Left ventricle myocardium inferior (tissue), 1 donor: ENCODE results near the gene CDK11A. TPM values are rescaled to one million over a fixed set of nuclear protein-coding genes. Genes with fewer than 3 reads are reported as not detected.
"Not testable (repeated sequence)": the region's sequence is repeated elsewhere in the genome, so short reads cannot be mapped to it uniquely, and the experiment has no call there.

Source experiments
- DNase-seq: peaks from one replicate; pipeline ENCODE4 v3.0.0-alpha.2; 2020
- H3K27ac ChIP-seq: fragments of 200-600 bp; replicated peaks from 2 replicates; pipeline ENCODE4 v1.8.0; 2021
- H3K27me3 ChIP-seq: fragments of 200-600 bp; 2 replicates; pipeline ENCODE4 v1.8.0; 2021; ENCODE audit warnings: low read depth
- H3K36me3 ChIP-seq: fragments of 200-600 bp; 2 replicates; pipeline ENCODE4 v1.8.0; 2021
- H3K4me1 ChIP-seq: fragments of 200-600 bp; 2 replicates; pipeline ENCODE4 v1.8.0; 2021
- H3K4me3 ChIP-seq: fragments of 200-600 bp; 2 replicates; pipeline ENCODE4 v1.8.0; 2021; ENCODE audit warnings: mild to moderate bottlenecking, moderate library complexity
- H3K9me3 ChIP-seq: fragments of 200-600 bp; replicated peaks from 2 replicates; pipeline ENCODE4 v1.8.0; 2021
- CTCF ChIP-seq: fragments of 200-600 bp; IDR thresholded peaks from 2 replicates; pipeline ENCODE4 v1.8.0; 2021; ENCODE audit warnings: antibody characterized with exemption, mild to moderate bottlenecking, borderline replicate concordance
- intact Hi-C: fragments of 100-400 bp; cut with micrococcal nuclease; formaldehyde crosslinking; loops from one replicate; pipeline ENCODE4 v1.11.0; 2022
- total RNA-seq: library from RNA; stranded (reverse); fragmentation: NEBNext Ultra II Directional; extraction: Animal tissue kit (Norgen Biotek cat#: 25700); gene quantifications from one replicate; pipeline ENCODE4 v1.2.1, GENCODE V29; 2021
- donor health status: DM: no; HTN: yes; CAD: no; lungs with severe emphysema.

CDK11A gene
- total RNA-seq, 1 donor from 2014 or later, result 21.7 TPM

GRCh38 chr1:1662392-1662791 lies 61.8 kb downstream of the CDK11A start:
- H3K27me3 ChIP-seq, intact Hi-C loops, H3K9me3 ChIP-seq, DNase-seq, H3K4me3 ChIP-seq, H3K27ac ChIP-seq: not testable (repeated sequence)
- Histone ChIP-seq H3K36me3 (peaks cover 23% of the 10 kb centered on the region), H3K4me1 (peaks cover 13% of the 10 kb centered on the region)

- peak; percentile 51 for TF ChIP-seq CTCF
- Histone ChIP-seq H3K4me3 (peak within 1 kb of the TSS; percentile 85), H3K27ac (peak within 1 kb of the TSS; percentile 99), H3K4me1 (peaks cover 13% of the 10 kb centered on the region), H3K36me3 (peaks cover 33% of the 10 kb centered on the region)
- H3K9me3 ChIP-seq, H3K27me3 ChIP-seq, intact Hi-C loops: not testable (repeated sequence)
- DNase-seq, result peak; percentile 91
These were observed 65.3 kb downstream of the CDK11A start, which contains the start of gene CDK11B for GRCh38 chr1:1658583-1659549. Gene CDK11B, minus strand, starts transcription at chr1:1659004. Its CDS starts 1,519 bp downstream, at chr1:1657485.

Other genes with a start within 250 kb of the CDK11A start
- 19.4 TPM for gene ATAD3A, start 212.2 kb downstream of the CDK11A start, total RNA-seq
- gene TMEM240, start 183.7 kb downstream of the CDK11A start, total RNA-seq, result 7.2 TPM
- gene SSU72, start 149.5 kb downstream of the CDK11A start, total RNA-seq, result 104 TPM
- gene FNDC10, start 124.2 kb downstream of the CDK11A start, total RNA-seq, result 3.6 TPM
- 129 TPM for gene MIB2, start 108.9 kb downstream of the CDK11A start, total RNA-seq
- gene MMP23B, start 92.2 kb downstream of the CDK11A start, total RNA-seq, result 93.8 TPM
- gene CDK11B, start 65.4 kb downstream of the CDK11A start, total RNA-seq, result 24.3 TPM
- gene SLC35E2B, start 31.6 kb downstream of the CDK11A start, total RNA-seq, result 20.2 TPM
- 25.3 TPM for gene NADK, start 54.1 kb upstream of the CDK11A start, total RNA-seq
- gene GNB1, start 166.7 kb upstream of the CDK11A start, total RNA-seq, result 158 TPM
- not detected for gene CALML6, start 190.9 kb upstream of the CDK11A start, total RNA-seq
- gene TMEM52, start 194.9 kb upstream of the CDK11A start, total RNA-seq, result 0.47 TPM